Renal cortex interstitium (tissue), 11 donors: ENCODE data around the gene SIX5. TPM values are rescaled to one million over a fixed set of nuclear protein-coding genes. Genes with fewer than 3 reads are reported as not detected.

Source experiments
- DNase-seq, 11 donors: peaks; one replicate each; pipeline ENCODE4 v3.0.0-alpha.2; 2013; ENCODE audit warnings: low read depth in 9 of 11, low spot score in 4 of 11; ENCODE audit errors: extremely low read depth in 1 of 11
- polyA plus RNA-seq, 3 donors: library from polyadenylated mRNA; unstranded; fragments of 120-200 nt; gene quantifications; one replicate each; pipeline ENCODE4 v1.2.1, GENCODE V29; 2013; ENCODE audit not compliant: insufficient read length in 3 of 3

Gene SIX5
- polyA plus RNA-seq, 3 donors = 13.9 to 28.1 (median 22.7) TPM

DNA sequence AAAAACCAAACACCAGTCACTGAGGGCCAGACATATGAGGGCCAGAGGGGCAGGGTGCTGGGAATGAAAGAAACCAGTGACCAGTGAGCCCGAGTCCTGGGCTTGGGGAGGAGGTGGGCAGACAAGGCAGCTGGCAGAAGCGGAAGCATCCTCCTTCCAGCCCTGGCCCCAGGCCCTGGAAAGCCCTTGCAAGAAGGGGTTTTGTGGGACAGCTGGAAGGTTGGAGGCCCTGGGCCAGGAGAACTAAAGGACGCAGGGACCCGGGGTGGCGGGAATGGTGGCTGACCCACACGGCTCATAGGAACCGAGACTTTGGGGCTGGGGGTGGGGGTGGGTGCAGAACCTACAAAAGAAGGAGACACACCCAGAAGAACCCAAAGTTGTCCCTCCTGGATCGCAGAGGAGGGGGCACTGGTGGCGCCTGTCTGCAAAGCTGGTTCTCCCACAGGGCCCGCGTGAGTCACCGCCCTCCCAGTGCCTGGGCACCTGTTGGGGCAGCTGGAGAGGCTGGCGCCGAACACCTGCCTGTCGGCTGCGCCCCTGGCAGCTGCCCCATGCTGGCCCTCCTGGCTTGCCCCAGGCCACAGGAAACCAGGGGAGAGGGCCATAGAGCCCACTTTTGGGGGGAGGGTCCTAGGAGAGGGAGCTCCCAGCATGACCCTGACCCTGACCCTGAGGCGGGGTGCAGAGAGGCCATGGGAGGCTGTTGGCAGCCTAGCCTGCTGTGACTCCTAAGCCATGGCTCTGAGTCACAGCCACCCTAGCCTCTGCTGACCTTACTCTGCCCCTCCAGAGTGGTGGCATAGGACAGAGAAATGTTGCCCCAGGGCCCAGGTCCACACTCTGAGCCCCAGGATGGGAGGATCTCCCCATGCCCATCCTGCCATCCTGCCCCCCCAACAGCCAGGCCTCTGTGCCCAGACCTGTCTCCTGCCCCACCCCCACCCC is 12.4 kb upstream of the SIX5 start:
- DNase-seq = no peak

DNA sequence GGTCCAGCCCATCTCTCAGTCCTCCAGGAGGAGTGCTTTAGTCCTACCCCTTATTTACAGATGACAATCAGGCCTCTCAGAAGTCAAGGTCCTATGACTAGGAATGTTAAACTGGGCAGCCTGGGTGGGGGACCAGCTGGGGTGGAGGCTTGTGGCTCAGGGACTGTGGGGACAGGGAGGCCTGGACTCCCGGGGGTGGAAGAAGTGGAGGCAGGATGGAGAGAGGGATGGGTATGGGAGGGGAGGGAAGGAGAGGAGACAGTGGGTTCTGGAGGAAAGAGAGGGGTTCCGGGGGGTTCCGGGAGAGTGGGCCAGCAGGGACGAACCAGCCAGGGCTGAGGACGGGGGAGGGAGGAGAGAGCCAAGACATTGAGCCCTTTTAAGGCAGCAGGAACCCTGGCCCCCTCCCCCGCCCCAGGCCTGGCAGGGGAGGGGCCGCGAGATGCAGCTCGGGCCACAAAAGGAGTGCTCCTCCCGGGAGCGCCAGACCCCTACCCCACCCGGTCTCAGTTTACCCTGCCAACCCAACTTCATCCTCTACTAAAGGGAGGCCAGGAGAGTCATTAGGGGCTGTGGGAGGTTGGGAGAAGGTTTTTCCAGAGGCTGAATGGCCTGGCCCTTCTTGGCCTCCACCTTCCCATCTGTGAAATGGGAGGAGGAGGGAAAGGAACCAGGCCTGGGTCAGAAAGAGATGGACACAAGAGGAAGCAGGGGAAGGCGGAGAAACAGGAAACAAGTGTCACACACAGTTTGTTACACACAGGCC is 11.6 kb upstream of the SIX5 start:
- no peak for DNase-seq

DNA sequence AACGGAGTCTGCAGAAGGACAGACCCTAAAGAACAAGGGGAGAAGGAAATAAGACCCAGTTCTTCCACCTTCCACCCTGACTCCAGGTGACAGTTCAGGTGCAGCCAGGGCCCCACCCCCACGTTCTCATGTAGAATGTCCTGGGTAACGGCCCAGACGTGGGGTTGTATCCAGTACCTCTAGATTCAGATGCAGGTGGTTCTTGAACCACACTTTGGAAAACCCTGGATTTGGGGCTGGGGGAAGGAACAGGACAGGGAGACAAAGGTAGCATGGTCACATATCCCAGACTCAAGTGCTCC is 11.0 kb upstream of the SIX5 start:
- no peak for DNase-seq

DNA sequence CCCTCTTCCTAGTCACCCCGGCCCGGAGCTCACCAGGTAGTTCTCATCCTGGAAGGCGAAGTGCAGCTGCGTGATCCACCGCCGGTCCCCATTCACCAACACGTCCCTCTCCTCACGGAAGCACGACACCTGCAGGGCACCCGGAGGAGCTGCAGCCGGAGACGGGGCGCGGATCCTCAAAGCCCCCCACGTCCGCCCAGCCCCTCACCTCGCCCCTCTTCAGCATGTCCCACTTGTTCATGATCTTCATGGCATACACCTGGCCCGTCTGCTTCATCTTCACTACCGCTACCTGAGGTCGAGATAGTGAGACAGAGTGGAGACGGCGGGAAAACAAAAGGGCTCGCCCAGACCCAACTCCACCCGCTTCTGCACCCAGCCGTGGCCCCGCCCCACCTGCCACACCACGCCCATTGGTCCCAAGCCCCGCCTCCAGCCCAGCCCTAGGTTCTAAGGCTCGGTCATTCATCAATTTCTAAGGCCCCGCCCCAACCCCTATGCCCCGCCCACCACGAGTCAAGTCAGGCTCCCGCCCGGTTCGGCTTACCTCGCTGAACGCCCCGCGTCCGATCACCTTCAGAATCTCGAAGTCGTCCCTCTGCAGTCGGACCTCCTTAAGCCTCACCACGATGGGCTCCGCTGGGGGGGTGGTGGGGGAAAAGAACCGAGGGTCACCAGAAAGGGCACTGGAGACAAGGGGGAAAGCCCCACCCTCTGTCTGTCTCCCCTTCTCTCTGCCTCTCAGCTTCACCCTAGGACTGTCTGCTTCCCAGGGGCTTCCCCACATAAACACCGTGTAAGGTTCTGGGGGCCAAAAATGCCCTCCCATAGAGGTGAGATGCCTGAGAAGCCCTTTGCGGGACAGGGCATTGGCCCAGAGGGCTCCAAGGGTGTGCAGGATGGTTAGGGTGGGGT is 10.4 kb upstream of the SIX5 start:
- DNase-seq = peak in 6 of 11 donors; percentile 63 to 76 (median 70)

DNA sequence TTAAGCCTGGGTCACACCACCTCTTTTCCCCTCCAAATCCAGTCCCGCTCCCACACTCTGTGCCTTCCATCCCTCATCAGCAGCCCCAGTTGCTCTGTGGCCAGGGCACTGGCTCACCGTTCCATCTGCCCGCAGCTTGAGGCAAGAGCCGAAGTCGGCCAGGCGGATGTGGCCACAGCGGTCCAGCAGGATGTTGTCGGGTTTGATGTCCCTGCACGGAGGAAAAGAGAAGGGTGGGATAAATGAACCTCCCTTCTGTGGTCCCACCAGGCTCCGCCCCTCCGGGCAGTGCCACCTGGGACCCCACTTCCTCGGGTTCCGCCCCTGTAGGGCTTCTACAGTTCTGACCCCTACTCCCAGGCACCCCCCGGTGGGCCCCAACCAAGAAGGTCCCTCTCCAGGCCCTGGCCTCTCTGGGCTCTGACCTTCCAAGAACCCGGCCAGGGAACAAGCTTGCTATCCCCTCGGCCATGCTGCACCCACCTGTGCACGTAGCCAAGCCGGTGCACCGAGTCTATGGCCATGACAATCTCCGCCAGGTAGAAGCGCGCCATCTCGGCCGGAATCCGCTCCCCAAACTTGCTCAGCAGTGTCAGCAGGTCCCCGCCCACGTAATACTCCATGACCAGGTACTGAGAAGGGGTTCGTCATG is 9.1 kb upstream of the SIX5 start:
- DNase-seq = no peak

DNA sequence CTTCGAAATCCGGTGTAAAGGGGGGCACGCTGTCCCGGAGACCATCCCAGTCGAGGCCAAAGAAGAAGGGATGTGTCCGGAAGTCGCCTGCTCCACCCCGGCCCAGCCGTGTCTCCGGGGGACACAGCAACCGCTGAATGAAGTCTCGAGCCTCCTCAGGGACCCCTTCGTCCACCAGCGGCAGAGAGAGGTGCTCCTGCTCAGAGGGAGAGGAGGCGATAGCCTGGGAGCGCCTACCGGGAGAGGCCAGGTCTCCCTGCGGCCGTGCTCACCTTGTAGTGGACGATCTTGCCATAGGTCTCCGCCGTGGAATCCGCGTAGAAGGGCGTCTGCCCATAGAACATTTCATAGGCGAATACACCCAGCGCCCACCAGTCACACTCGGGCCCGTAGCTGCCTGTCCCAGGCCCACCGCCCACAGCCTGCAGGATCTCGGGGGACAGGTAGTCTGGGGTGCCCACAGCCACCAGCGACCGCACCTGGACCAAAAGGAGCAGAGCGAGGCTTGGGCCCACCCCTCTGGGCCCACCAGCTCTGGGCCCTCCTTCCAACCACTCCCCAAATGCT is 8.4 kb upstream of the SIX5 start:
- no peak for DNase-seq

DNA sequence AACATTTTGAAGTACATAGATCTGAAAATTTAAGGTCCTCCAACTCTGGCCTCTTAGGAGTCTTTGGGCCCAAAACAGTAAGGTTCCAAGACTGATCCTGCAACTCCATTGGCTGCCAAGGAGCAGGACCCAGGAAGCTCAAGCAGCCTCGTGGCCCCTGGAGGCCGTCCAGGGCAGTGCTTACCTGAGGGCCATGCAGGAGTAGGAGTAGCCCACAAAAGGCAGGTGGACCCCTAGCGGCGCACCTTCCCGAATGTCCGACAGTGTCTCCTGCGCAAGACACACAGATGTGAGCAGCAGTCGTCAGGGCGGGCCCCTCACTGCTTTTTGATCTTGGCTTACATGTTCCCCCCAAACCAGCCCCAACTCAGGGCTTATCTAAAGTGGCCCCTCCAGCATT is 5.7 kb upstream of the SIX5 start:
- no peak for DNase-seq

DNA sequence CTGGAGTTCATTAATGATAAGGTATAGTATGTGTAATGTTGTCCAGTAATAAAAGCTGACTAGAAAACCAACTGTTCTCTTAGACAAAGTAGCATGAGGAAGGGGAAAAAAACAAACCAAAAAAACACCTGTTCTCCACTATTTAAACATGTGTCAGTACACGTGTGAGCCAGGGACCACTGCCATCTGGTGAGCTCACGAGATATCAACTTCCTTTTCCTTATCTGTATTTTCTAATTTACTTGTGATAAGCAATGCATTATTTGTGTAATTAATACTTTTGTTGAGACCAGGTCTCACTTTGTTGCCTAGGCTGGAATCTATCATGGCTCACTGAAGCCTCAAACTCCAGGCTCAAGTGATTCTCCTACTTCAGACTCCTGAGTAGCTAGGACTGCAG is 4.3 kb upstream of the SIX5 start:
- no peak for DNase-seq

DNA sequence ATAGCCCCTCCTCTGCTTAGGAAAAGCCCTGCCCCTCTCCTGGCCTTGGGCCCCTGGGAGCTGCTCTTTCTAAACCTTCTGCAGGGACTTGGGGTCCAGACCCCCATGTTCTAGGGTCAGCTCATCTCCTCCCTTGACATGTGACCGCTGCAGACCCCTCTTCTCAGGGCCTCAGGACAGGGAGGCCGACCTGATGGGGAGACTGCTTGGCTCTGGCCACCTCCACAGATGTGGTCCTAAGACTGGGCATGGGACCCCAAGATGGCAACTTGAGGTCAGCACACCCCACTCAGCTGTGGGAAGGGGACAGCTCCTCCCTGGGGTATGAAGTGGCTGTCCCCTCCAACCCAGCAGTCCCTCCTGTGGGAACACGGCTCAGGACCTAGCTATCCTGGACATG is 3.9 kb upstream of the SIX5 start:
- DNase-seq = no peak

DNA sequence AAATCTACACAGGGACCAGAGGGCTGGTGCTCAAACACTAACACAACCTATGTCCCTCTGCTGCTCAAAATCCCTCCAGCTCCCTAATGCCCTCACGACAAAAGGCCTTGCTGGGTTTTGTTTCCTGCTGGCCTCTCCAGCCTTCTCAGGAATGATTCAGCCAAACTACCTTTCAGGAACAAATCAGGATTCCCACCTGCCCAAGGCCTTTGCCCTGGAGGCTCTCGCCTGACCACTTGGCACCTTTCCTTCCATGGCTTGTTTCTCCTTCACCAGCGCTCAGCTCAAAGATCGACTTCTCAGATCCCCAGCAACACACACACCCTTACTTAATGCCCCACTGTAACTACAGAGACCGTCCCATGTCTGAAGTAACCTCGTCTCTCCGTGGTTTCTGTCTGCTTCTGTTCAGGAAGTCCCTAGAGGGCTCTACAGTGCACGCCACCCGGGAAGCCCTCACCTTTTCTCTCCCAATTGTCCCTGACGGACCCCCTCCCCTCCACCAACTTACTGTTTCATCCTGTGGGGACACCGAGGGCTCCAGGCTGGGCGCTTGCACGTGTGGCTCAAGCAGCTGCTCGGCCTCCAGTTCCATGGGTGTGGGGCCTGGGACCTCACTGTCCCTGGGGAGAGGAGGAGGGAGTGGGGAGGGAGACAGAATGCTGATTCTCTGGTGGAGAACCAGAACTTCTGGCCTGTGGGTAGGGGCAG is 3.2 kb upstream of the SIX5 start:
- DNase-seq = no peak

DNA sequence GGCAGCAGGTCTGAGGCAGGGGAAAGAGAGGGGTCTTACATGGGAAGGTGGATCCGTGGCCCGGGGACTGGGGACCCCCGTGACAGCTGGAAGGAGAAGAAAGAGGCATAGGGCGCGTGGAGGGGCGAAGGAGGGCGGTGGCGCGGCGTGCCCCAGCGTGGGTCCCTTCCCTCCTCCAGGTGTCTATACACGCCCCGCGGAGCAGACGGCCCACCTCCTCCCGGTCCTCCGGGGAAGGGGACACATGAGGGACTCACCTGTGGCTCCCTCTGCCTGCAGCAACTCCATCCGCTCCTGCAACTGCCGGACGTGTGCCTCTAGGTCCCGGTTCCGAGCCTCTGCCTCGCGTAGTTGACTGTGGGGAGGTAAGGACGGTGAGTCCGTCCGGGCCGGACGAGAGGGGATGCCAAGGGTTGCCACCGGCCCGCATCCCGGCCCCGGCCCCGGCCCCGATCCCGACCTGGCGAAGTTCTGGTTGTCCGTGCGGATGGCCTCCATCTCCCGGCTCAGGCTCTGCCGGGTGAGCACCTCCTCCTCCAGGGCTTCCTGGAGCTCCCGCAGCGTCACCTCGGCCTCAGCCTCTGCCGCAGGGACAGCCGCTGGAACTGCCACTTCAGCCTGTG is 2.4 kb upstream of the SIX5 start:
- no peak for DNase-seq

DNA sequence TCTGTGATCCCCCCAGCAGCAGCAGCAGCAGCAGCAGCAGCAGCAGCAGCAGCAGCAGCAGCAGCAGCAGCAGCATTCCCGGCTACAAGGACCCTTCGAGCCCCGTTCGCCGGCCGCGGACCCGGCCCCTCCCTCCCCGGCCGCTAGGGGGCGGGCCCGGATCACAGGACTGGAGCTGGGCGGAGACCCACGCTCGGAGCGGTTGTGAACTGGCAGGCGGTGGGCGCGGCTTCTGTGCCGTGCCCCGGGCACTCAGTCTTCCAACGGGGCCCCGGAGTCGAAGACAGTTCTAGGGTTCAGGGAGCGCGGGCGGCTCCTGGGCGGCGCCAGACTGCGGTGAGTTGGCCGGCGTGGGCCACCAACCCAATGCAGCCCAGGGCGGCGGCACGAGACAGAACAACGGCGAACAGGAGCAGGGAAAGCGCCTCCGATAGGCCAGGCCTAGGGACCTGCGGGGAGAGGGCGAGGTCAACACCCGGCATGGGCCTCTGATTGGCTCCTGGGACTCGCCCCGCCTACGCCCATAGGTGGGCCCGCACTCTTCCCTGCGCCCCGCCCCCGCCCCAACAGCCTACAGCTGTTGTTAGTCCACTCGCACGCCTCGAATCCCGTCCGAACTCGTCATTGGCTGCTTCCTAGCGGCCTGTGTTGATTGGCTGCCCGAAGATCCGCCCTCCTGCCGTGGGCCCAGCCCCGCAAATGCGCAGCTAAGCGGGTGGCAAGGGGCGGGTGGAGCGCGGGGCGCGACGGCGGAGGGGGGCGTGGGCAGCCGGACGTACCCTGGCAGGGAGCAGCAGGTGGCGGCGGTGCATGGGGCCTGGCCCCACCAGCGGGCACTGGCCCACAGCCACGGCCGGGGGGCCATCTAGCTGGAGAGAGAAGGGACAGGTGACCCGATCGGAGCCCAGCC is 1.4 kb upstream of the SIX5 start:
- DNase-seq = peak; percentile 89 to 98 (median 96)

DNA sequence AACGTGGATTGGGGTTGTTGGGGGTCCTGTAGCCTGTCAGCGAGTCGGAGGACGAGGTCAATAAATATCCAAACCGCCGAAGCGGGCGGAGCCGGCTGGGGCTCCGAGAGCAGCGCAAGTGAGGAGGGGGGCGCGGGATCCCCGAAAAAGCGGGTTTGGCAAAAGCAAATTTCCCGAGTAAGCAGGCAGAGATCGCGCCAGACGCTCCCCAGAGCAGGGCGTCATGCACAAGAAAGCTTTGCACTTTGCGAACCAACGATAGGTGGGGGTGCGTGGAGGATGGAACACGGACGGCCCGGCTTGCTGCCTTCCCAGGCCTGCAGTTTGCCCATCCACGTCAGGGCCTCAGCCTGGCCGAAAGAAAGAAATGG is 754 bp upstream of the SIX5 start:
- DNase-seq = no peak

DNA sequence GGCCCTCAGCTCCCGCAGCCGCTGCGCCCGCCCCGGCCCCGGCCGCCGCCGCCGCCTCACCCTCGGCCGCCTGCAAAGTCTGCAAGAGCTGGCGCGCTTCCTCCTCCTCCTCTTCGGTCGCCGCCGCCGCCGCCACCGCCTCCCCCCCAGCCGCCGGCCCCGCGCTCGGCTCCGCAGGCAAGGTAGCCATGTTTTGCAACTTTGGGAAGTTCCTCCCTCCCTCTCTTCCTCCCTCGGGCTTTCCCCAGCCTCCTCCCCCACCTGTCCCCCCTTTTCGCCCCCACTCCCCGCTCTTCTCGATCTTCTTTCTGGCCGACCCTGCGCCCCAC is 433 bp downstream of the SIX5 start:
- DNase-seq = no peak

DNA sequence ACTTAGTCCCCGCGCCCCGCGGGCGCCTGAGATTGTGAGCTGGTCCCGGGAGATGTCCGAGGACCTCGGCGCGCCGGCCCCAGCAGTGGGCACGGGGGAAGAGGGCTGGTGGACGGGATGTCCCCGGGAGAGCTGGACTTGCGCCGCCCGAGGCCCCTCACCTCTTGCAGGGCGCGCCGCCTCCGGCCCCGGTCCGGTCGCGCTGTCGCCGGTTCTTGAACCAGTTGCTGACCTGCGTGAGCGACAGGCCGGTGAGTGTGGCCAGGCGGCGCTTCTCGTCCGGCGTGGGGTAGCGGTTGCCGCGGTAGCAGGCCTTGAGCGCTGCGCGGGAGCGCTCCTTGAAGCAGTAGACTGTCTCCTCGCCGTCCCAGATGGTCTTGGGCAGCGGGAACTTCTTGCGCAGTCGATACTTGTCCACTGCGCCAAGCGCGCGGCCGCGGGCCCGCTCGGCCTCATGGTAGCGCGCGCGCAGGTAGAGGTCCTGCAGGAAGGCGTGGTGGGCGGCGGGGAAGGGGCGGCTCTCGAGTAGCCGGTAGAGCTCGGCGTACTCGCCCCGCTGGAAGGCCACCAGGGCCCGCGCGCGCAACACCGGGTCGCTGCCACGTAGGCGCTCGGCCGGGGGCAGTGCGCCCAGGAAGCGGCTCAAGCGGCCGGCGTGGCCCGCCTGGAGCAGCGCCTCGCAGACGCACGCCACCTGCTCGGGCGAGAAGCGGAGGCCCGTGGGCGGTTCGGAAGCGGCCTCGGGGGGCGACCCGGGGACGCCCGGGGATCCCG is 984 bp downstream of the SIX5 start:
- peak in 5 of 11 donors; percentile 48 to 73 (median 54) for DNase-seq

DNA sequence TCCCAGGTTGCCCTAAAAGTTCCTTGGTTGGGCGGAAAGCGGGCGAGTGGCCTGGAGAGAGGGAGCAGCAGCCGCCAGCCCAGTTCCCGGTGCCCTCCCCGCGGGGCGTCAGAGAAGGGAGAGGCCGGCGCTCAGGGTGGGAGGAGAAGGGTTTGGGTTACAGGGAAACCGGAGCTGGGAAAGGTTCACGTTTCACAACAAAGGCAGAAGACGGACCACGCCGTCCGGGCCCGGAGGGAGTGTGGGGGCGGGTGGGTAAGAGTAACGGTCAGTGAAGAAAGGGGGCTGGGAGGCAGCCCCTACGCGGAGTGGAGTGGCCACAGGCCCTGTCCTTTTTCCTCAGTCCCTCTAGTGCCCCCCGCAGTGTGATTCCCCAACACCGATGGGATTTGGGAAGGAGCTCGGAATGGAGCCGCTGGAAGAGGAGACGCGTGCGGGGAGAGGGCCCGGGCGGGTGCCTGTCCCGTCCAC is 1.6 kb downstream of the SIX5 start:
- peak in 10 of 11 donors; percentile 68 to 90 (median 84) for DNase-seq
